Midbrain (tissue), 1 donor: ENCODE data around the gene MAT2A.
A peak's percentile ranks its signal among the peaks of the same experiment; 100 is the strongest.
"Not testable (repeated sequence)": the region's sequence is repeated elsewhere in the genome, so short reads cannot be mapped to it uniquely, and the experiment has no call there.

Experiments
- DNase-seq: peaks from one replicate; lab custom pipeline; 2025; lab: John Stamatoyannopoulos, UW

MAT2A gene

DNA sequence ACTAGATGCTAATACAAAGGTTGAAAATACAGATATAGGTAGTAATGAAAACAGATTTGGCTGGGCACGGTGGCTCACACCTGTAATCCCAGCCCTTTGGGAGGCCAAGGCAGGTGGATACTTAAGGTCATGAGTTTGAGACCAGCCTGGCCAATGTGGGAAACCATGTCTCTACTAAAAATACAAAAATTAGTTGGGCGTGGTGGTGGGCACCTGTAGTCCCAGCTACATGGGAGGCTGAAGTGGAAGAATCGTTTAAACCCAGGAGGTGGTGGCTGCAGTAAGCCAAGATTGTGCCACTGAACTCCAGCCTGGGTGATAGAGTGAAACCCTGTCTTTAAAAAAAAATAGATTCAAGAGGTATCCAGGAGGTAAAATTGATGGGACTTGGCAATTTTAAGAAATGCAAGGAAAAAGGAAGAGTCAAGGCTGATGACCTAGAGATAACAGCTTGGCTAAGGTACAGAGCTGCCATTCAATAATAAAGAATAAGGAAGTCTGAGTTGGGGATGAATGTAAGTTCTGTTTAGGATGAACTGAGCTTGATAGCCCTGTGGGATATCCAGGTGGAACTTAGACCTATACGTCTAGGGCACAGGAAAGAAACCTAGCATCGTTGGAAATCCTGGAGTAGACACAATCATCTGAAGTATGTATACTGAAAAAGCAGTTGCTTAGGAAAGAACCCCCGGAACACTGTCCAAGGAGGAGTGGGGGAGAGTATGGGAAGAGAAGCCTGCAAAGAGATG, 9.1 kb downstream of the MAT2A start:
- no peak for DNase-seq

DNA sequence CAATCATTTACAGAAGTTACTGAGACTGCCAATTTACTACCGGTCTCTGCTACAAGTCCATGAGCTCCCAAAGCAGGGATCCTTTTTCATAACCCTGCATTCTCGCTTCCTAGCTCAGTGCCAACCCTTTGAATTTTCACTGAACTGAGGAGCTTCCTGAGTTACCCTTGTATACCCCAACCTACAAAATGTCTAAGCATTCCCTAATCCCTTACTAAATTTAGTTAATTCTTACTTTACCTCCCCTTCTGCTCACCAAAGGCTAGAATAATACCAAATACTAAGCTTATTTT, 9.6 kb downstream of the MAT2A start:
- no peak for DNase-seq

DNA sequence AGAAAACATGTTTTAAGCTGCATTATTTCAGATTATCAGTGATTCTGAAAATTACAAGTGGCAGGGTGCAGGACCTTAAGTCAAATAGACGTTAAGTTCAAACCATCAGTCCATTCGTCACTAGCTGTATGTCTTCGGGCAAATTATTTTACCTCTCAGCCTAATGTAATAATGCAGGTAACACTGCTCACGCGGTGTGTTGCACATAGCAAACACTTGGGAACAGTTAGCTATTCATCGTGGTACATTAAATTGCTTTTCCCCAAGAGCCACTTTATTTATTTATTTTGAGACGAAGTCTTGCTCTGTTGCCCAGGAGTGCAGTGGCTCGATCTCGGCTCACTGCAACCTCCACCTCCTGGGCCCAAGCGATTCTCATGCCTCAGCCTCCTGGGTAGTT, 10.1 kb downstream of the MAT2A start:
- no peak for DNase-seq

DNA sequence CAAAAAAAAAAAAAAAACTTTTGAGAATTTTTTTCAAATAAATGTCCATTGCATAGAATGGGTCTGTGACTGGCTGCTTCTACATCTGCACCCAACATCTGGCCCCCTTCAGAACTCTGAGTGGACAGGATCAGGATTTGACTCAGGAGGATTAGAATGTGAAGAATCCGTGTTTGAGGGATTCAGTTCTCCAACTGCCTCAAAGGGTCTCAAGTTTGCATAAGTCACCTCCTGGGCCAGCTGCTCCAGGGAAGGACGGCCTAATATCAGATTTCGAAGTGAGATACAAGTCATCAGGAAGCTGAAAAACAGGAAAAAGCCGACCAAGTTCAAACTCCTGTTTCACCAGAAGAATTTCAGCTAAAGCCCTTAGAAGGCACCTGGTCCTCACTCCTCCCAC, 10.9 kb downstream of the MAT2A start:
- DNase-seq = no peak

DNA sequence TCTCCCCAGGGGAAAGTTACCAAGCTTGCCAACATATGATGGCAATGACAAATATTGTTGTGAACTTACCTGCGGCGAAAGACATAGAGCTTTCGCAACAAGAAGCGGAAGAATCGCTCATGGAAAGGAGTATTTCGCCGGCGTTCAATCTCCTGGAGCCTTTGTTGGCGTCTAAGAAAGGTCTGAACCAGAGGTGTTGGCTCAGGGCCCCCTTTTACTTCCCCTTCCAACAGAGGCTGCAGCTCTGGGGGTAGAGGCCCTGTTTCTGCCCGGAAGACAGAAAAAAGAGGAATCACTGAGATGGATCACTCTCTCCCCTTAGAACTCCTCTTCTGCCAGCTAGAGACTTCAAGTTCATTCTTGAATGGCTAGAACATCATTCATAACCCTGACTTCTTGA, 11.5 kb downstream of the MAT2A start:
- DNase-seq = no peak

DNA sequence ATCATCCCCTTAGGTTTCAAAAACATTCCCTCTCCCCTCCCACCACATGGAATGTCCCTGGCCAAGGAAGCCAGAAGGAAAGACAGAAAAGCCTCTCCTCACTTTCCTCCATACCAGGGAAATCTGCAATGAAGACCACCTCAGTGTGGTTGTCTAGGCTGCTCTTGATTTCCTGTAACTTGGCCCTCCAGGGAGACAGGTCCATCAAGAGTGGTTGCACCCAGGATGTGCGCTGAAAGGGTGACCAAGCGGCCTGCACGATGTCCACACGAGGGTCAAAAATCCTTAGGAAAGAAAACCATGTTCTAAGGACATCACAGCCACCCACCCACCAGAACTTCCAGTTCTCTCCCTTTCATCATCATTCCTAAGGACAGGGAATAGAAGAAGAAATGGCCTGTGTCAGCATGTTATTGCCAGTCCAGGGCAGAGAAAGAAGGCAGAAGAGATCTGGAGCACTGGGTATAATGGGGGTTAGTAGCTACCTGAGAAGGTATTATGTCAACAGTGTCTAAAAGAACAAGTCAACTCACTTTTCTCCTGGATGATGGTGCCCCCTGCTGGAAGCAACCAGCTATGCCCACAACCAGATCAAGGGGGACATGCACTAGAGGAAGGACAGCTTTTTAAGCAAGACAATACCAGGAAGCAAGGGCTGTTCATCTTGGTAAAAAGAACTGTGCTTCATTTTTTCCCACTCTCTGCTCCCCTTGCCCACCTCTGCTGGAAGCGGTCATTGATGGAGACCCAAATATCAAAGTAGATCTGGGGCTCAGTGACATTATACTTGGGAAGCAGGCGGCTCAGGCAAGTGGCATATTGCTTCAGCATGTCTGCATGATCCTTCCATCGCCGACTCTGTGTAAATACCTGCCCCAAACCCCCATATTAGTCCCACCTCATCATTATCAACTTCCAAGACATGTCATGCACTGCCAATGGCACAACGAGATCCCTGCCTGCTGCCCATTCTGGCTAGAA, 13.0 kb downstream of the MAT2A start:
- DNase-seq = peak; percentile 83

DNA sequence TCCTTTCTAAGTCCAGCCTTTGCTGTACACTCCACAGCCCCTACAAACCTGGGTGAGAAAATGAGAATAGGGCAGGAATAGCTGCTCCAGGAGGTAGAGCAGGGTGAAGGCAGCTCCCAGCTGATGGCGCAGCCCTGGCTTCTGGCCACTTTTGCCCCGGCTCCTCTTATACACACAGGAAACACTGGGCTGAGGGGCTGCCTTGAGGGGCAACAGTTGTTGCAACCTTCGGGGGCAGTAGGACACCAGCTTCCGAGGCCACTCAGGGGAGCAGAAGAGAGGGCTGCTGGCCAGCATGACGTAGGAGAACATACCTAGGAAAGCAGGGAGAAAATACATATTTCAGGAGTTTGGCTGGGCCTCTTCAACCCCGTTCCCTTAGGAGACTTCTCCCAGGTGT, 14.2 kb downstream of the MAT2A start:
- no peak for DNase-seq

DNA sequence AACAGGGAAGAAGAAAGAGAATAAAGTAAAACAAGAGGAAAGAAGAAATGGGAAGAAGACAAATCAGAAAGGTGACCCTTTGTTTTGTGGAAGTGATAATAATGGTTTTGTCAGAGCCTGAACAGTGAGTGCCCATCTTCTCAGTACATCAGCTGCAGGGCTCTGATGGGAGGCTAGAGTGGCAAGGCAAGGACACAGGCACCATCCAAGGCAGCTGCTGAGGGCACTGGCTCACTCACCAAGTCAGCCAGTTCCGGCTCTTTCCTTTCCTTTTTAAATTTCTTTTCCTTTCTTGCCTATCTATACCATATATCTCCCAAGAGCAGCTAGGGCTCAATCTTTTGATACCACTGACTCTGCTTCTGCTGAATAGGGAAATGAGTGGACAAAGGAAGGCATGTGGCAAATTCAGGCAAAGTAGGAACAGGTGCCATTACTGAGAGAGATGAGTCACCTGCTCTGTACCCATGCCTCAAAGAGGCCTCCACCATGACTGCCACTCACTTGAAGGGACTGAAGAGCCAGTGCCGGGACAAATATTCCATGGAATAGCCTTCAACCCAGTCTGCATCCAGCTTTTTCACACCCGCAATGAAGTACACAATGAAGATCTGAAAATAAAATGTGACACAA, 16.1 kb downstream of the MAT2A start:
- no peak for DNase-seq

DNA sequence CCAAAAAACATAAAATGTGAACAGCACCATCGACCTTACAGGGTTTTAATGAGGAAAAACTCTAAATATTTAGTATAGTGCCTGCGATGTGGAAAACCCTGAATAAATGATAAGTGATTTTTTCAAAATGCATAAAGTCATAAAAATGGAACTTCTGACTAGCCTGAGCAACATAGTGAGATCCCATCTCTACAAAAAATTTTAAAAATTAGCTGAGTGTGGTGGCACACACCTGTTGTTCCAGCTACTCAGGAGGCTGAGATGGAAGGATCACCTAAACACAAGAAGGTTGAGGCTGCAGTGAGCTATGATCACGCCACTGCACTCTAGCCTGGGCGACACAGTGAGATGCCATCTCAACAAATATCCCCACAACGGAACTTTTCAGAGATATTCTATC, 18.2 kb downstream of the MAT2A start:
- DNase-seq = no peak

DNA sequence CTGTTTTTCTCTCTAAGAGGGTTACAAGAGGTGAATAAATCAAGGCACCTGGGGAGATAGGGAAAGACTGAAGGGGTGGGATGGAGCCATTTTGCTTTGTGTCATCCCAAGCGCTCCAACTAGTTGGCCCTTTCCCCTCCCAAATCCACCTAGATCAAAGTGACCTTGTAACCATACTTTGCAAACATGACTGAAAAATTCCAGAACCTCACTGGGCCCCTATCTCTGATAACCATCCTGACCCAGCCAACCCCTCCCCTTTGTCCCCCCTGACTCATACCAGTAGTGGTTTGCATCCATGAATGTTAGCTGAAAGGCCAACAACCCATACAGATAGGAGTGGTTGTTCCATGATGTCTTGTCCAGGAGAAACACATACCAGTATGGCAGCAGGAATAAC, 19.2 kb downstream of the MAT2A start:
- no peak for DNase-seq

DNA sequence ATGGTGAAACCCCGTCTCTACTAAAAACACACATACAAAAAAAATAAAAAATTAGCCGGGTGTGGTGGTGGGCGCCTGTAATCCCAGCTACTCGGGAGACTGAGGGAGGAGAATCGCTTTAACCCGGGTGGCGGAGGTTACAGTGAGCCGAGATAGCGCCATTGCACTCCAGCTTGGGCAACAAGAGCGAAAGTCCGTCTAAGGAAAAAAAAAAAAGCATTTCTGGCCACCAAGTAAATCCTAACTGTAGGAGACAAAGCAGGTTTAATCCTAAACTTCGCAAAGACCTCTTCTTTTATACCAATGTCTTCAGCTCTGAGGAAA, 21.4 kb downstream of the MAT2A start:
- DNase-seq = not testable (repeated sequence)

DNA sequence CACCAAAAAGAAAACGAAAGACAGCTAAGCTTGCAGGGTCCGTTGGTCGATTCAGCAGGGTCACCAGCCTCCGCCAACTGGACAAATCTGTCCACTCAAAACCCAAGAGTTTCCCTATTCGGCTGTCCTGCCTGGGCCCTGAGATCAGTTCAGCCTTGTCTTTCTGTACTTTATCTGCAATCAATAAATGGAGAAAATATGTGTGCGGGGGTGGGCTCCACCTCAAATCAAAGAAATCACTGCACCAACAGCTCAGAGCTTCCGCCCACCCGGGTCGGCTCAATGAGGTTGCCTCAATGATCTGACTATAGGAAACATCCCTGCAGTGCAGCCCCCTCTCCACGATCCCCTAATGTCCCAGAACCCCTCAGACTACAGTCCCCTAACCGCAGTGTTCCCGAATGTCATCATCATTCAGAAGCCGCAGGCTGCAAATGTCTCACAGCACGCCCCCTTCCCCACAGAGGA, 21.9 kb downstream of the MAT2A start:
- no peak for DNase-seq

DNA sequence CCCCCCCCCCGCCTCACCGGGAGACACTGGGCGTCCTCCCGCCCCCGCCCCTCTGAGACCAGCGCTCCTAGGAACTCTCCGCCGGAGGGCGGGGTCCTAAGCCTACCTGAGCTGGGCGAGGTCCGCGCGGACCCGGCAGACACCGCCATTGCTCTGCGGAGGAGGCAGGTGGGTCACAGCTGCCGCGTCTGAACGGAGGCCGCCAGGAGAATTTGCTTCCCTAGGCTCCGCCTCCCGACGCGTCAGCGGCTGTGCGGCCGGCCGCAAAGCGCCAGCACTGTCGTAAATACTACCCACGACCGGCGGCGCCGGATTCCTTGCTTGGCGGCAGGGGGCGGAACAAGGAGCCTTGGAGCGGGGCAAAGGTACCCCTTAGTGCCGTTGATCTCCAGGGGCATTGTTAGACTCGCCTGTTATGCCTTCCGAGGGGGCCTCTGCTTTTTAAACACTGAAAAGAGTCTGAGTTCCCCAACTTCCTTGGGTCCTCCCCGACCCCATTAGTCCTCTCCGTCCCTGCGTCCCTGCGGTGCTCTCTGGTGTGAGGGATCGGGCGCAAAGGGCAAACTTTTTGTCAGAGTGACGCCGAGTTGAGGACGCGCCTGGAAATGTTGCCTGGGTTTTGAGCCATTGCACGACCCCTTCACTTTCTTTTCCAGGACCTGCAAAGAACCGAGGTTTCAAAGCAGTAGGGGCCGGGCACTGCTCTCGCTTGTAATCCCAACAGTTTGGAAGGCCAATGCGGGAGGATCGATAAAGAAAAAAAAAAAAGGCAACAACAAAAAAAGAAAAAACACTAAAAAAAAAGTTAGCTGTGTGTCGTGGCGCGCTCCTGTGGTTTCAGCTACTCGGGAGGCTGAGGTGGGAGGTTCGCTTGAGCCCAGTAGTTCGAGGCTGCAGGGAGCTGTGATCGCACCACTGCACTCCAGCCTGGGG, 22.6 kb downstream of the MAT2A start, which contains the start of gene GGCX:
Gene GGCX (minus strand): TSS at position 214 of the 933 bp plus-strand sequence. CDS start 65 bp downstream, at position 149.
- DNase-seq = peak; percentile 94

DNA sequence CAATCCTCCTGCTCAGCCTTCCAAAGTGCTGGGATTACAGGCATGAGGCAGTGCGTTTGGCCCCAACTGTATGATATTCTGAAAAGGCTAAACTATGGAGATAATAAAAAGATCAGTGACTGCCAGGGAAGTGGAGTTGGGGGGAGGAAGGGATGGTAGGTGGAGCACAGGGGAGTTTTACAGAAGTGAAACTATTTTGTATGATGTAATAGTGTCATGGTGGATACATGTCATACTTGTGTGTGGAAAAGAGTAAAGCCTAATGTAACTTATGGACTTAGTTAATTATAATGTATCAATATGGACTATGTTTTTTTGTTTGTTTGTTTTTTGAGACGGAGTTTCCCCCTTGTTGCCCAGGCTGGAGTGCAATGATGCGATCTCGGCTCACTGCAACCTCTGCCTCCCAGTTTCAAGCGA, 25.2 kb downstream of the MAT2A start:
- no peak for DNase-seq

DNA sequence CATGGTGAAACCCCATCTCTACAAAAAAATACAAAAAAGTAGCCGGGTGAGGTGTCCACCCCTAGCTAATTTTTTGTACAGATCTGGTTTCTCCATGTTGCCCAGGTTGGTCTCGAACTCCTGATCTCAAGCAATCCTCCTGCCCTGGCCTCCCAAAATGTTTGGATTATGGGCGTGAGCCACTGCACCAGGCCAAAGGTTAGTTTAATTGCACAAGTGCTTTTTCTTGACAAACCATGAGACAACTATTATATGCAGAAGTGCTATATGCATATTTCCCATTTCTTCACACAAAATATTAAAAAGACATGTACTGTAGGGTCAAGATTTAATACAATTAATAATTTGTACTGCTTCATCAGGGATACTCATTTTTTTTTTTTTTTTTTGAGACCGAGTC, 27.3 kb downstream of the MAT2A start:
- DNase-seq = no peak

DNA sequence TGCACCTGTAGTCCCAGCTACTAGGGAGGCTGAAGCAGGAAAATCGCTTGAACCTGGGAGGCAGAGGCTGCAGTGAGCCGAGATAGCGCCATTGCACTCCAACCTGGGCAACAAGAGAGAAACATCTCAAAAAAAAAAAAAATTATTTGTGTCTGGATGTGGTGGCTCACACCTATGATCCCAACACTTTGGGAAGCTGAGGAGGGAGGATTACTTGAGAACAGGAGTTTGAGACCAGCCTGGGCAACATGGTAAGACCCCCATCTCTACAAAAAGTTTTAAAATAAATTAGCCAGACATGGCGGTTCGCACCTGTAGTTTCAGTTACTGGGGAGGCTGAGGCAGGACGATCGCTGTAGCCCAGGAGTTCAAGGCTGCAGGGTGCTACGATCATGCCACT, 36.8 kb downstream of the MAT2A start:
- no peak for DNase-seq

DNA sequence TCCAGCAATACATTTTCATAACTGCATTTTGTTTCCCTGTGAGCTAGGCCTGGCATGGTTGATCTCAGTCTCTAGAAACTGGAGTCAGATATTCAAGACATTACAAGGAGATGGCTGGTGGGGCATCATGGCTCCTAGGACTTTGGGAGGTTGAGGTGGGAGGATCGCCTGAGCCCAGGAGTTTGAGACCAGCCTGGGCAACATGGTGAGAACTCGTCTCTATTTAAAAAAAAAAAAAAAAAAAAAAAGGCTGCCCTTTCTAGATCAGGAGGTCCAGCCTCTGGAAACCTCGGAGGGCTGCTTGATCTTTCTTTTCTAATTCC, 38.1 kb downstream of the MAT2A start:
- DNase-seq = no peak

DNA sequence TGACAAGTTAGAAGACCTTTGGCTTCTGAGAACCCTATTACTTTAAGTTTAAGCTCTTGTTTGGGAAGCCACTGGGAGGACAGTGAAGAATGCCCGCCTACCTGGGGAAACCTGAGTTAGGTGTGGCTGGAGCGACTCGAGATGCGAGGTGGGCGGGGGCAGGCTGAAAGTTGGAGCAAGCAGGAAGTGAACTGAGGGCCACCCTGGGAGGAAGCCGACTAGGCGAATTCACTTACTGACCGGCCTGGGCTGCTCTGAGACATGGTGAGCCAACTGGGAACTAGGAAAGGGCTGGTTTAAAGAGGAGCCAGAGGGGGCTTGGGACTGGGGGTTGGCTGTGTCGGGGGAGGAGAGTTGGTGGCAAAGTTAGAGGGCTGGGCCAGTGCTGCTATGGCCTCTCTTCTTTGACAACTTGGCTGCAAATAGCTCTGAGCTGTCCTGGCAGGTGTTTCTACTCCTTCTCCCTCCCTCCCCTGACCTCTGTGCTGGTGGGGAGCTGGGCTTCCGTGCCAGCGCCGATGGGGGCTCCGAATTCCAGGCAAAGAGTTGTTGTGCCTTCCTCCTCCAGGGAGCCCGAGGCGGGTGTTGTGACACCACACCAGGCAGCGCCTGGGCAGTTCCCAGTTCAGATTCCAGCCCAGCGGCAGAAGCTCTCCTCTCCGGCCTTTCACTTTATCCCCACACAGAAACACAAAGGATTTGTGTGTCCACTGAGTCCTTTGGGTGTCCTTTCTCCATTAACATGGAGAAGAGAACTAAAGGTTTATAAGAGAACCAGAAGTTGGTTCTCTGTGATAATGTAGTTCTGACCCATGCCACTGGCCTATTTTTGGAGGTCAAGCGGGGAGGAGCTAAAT, 38.6 kb downstream of the MAT2A start, which contains the start of gene VAMP8:
Gene VAMP8 (plus strand): TSS at position 201 of the 857 bp plus-strand sequence. CDS start 61 bp downstream, at position 262.
- no peak for DNase-seq

DNA sequence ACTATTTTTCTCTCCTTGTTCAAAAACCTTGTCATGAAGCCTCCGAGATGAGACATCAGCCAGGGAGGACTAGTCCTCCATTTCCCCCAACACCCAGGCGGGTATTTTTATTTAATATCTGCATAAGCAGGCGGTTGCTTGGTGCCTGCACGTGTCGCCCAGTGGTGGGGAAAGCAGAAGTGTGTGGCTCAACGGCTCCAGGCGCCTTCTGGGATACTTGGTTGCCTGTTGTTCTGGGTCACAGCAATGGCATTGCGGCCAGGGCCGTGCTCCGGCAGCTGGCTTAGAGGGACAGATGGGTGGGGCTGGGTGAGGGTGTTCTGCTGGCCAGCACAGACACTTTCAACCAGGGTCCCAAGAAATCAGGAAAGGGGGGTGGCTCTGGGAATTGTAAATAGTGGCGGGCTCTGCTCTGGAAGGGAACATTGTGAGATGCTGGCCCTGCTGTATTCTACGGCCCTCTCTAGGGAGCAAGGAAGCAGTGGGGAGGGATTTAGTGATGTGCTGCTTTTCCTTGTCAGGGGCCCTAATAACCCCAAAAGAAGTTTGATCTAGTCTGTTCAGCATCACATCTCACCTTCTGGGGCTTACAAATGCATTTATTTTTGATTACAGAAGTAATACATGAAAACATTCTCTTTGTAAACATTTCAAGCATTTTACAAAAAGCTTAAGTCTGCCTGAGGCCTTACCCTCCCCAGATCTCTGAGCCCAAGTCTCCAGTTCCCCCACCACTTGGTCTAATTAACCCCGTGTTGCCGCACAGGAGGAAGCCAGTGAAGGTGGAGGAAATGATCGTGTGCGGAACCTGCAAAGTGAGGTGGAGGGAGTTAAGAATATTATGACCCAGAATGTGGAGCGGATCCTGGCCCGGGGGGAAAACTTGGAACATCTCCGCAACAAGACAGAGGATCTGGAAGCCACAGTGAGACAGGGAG, 39.5 kb downstream of the MAT2A start:
- no peak for DNase-seq
